WTC11 (cell line): ENCODE data around the gene PUS1. TPM values are rescaled to one million over a fixed set of nuclear protein-coding genes. Genes with fewer than 3 reads are reported as not detected.

ENCODE experiments used
- ATAC-seq: fragments of 200-7000 bp; cut with Tn5 transposase; 2 replicates; pipeline ENCODE4 v1.10.0; 2021; ENCODE audit warnings: mild to moderate bottlenecking, moderate library complexity
- CTCF ChIA-PET: fragments of 300-600 bp; sonication (Branson Sonifier 250); formaldehyde crosslinking; loops from one replicate; lab custom pipeline; 2021; ENCODE audit warnings: antibody characterized with exemption; lab: Charles Lee
- POLR2A ChIA-PET: fragments of 350-600 bp; sonication (Branson Sonifier 250); formaldehyde crosslinking; loops from one replicate; lab custom pipeline; 2021; ENCODE audit warnings: antibody characterized with exemption; lab: Charles Lee
- DNase-seq: peaks from one replicate; pipeline ENCODE4 v3.0.0; 2021; ENCODE audit warnings: low spot score
- H3K27ac Mint-ChIP-seq: 2 replicates; pipeline ENCODE4 v1.8.0; 2021; ENCODE audit warnings: mixed read lengths
- H3K27me3 Mint-ChIP-seq: 2 replicates; pipeline ENCODE4 v1.8.0; 2021; ENCODE audit warnings: low read depth, mild to moderate bottlenecking, moderate library complexity, mixed read lengths
- H3K36me3 Mint-ChIP-seq: 2 replicates; pipeline ENCODE4 v1.8.0; 2021; ENCODE audit warnings: mixed read lengths
- H3K4me1 Mint-ChIP-seq: 2 replicates; pipeline ENCODE4 v1.8.0; 2022; ENCODE audit warnings: mixed read lengths
- H3K4me3 Mint-ChIP-seq: 2 replicates; pipeline ENCODE4 v1.8.0; 2021; ENCODE audit warnings: mild to moderate bottlenecking, moderate library complexity, mixed read lengths
- H3K9me3 Mint-ChIP-seq: 2 replicates; pipeline ENCODE4 v1.8.0; 2021; ENCODE audit warnings: mixed read lengths
- CREB1 ChIP-seq: sonication (generic); formaldehyde crosslinking; IDR thresholded peaks from 2 replicates; pipeline ENCODE4 v1.8.0; 2023; ENCODE audit warnings: mild to moderate bottlenecking, missing genetic modification reagents
- CREM ChIP-seq: sonication (generic); formaldehyde crosslinking; IDR thresholded peaks from 2 replicates; pipeline ENCODE4 v1.8.1; 2022; ENCODE audit warnings: mild to moderate bottlenecking, missing genetic modification reagents, moderate library complexity
- ESRRA ChIP-seq: sonication (generic); formaldehyde crosslinking; IDR thresholded peaks from 2 replicates; pipeline ENCODE4 v1.8.1; 2022; ENCODE audit warnings: mild to moderate bottlenecking, missing genetic modification reagents, borderline replicate concordance
- FOXK1 ChIP-seq: sonication (generic); formaldehyde crosslinking; IDR thresholded peaks from 2 replicates; pipeline ENCODE4 v1.8.0; 2022; ENCODE audit warnings: mild to moderate bottlenecking, moderate library complexity, missing genetic modification reagents
- IRF2 ChIP-seq: sonication (generic); formaldehyde crosslinking; IDR thresholded peaks from 2 replicates; pipeline ENCODE4 v1.8.0; 2022; ENCODE audit warnings: low read depth, missing genetic modification reagents, borderline replicate concordance
- JAZF1 ChIP-seq: fragments of 250-450 bp; sonication (Bioruptor Pico); IDR thresholded peaks from 2 replicates; pipeline ENCODE4 v1.9.0; 2021; ENCODE audit warnings: moderate library complexity, mild to moderate bottlenecking, inconsistent platforms
- NFATC4 ChIP-seq: fragments of 250-450 bp; sonication (Bioruptor Pico); IDR thresholded peaks from 2 replicates; pipeline ENCODE4 v1.9.0; 2021; ENCODE audit warnings: mild to moderate bottlenecking
- NFYB ChIP-seq: sonication (generic); formaldehyde crosslinking; conservative IDR thresholded peaks from 2 replicates; pipeline ENCODE4 v1.8.0; 2022; ENCODE audit warnings: low read depth, missing genetic modification reagents
- PRRX2 ChIP-seq: fragments of 250-450 bp; sonication (Bioruptor Pico); IDR thresholded peaks from 2 replicates; pipeline ENCODE4 v1.8.0; 2021; ENCODE audit warnings: mild to moderate bottlenecking
- SMAD4 ChIP-seq: sonication (generic); formaldehyde crosslinking; IDR thresholded peaks from 2 replicates; pipeline ENCODE4 v1.8.0; 2022; ENCODE audit warnings: mild to moderate bottlenecking, missing genetic modification reagents
- TP53 ChIP-seq: sonication (generic); formaldehyde crosslinking; IDR thresholded peaks from 2 replicates; pipeline ENCODE4 v1.8.1; 2023; ENCODE audit warnings: mild to moderate bottlenecking, missing genetic modification reagents
- USF2 ChIP-seq: sonication (generic); formaldehyde crosslinking; IDR thresholded peaks from 2 replicates; pipeline ENCODE4 v1.8.1; 2023; ENCODE audit warnings: mild to moderate bottlenecking, missing genetic modification reagents, moderate library complexity
- ZBTB43 ChIP-seq: sonication (generic); formaldehyde crosslinking; IDR thresholded peaks from 2 replicates; pipeline ENCODE4 v1.8.1; 2023; ENCODE audit warnings: mild to moderate bottlenecking, missing genetic modification reagents
- ZNF138 ChIP-seq: sonication (generic); formaldehyde crosslinking; conservative IDR thresholded peaks from 2 replicates; pipeline ENCODE4 v1.8.1; 2022; ENCODE audit warnings: mild to moderate bottlenecking, moderate library complexity, missing genetic modification reagents
- ZNF263 ChIP-seq: sonication (generic); formaldehyde crosslinking; IDR thresholded peaks from 2 replicates; pipeline ENCODE4 v1.8.1; 2022; ENCODE audit warnings: low read depth, mild to moderate bottlenecking, moderate library complexity, missing genetic modification reagents
- ZNF317 ChIP-seq: sonication (generic); formaldehyde crosslinking; IDR thresholded peaks from 2 replicates; pipeline ENCODE4 v1.8.1; 2023; ENCODE audit warnings: low read depth, mild to moderate bottlenecking, moderate library complexity, missing genetic modification reagents, borderline replicate concordance
- ZNF671 ChIP-seq: fragments of 250-450 bp; sonication (Bioruptor Pico); IDR thresholded peaks from 2 replicates; pipeline ENCODE4 v1.8.0; 2021; ENCODE audit warnings: mild to moderate bottlenecking
- total RNA-seq: library from RNA; stranded (reverse); gene quantifications from 3 replicates; pipeline ENCODE4 v1.2.3, GENCODE V29; 2021
- TF ChIP-seq, protein P1 (sequence below): sonication (generic); formaldehyde crosslinking; IDR thresholded peaks from 2 replicates; pipeline ENCODE4 v1.8.0; 2022; ENCODE audit warnings: mild to moderate bottlenecking, missing genetic modification reagents
- TF ChIP-seq, protein P2 (sequence below): fragments of 250-450 bp; sonication (Bioruptor Pico); IDR thresholded peaks from 2 replicates; pipeline ENCODE4 v1.9.0; 2021; ENCODE audit warnings: moderate library complexity, mild to moderate bottlenecking, inconsistent platforms, borderline replicate concordance
- TF ChIP-seq, protein P3 (sequence below): sonication (generic); formaldehyde crosslinking; IDR thresholded peaks from 2 replicates; pipeline ENCODE4 v1.8.1; 2022; ENCODE audit warnings: mild to moderate bottlenecking, missing genetic modification reagents, moderate library complexity, borderline replicate concordance

The PUS1 gene
- total RNA-seq, 1 experiment from 2014 or later, result 97.4 TPM

GRCh38 chr12:131986910-131987309 is 57.8 kb downstream of the PUS1 start:
- peaks cover 36% of the 10 kb centered on the region for H3K36me3 Mint-ChIP-seq
- ATAC-seq (no peak), DNase-seq (no peak)
- no peaks in the 10 kb centered on the region for H3K27me3 Mint-ChIP-seq
- ChIA-PET CTCF (no interaction called here), POLR2A (no interaction called here)
- H3K9me3 Mint-ChIP-seq, result no peaks in the 10 kb centered on the region
- H3K4me3 Mint-ChIP-seq, result no peak overlapping the region
- peaks cover 47% of the 10 kb centered on the region for H3K4me1 Mint-ChIP-seq
- TF ChIP-seq CREM (CRISPR knock-in tag) (no peak), USF2 (peak; percentile 62), ZNF671 (no peak)
- TF ChIP-seq, protein P1, sequence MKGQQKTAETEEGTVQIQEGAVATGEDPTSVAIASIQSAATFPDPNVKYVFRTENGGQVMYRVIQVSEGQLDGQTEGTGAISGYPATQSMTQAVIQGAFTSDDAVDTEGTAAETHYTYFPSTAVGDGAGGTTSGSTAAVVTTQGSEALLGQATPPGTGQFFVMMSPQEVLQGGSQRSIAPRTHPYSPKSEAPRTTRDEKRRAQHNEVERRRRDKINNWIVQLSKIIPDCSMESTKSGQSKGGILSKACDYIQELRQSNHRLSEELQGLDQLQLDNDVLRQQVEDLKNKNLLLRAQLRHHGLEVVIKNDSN (CRISPR knock-in tag), result peak; percentile 48; the same call in 1 of the 2 replicates
- H3K27ac Mint-ChIP-seq, result peak overlapping the region; percentile 91

- CTCF ChIA-PET, result interaction anchor here (0.7 to 1.4 kb wide), 2 partner anchors 20 to 203 kb away, joined by 3 read pairs; no protein-coding TSS in a partner anchor
- POLR2A ChIA-PET, result interaction anchor here (0.6 kb wide), 1 partner anchor 21 kb away, joined by 3 read pairs; no protein-coding TSS in a partner anchor
- H3K27ac Mint-ChIP-seq, result peak overlapping the region; percentile 93
Measured at GRCh38 chr12:131987552-131987951, 58.5 kb downstream of the PUS1 start.

DNA sequence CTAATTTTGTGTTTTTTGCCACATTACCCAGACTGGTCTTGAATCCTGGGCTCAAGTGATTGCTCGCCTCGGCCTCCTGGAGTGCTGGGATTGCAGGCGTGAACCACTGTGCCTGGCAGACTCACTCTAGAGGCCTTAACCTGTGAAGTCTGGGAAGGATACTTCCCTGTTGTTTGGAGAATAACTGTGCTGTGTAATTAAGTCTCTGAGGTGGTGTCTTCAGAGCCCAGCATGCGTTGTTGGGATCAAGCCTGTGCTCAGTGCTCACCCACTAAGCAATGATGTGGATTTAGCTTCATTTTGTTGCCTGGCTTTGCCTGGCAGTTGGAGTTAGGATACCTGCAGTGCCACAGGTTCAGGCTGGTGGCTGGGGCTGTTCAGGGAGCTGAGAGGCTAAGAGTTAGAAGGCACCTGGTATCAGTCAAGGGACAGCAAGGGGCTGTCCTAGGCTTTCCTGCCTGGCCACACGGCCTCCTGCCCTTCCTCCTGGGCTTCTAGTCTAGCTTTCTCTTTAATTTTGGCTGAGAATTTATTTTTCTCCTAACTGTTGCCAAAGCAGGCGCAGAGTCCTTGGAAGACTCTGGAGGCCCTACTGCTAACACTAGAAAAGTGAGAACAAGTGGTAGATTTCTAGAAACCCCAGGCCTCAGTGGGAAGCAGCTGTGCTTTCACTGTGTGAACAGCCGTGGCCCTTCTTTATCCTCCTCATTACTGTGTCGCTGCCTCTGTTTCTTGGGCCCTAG is 59.1 kb downstream of the PUS1 start:
- POLR2A ChIA-PET, result no interaction called here
- Mint-ChIP-seq H3K4me3 (no peak overlapping the region), H3K27me3 (no peaks in the 10 kb centered on the region), H3K27ac (peak overlapping the region; percentile 99), H3K4me1 (peaks cover 49% of the 10 kb centered on the region), H3K36me3 (peaks cover 41% of the 10 kb centered on the region), H3K9me3 (no peaks in the 10 kb centered on the region)
- no peak for DNase-seq
- no peak for TF ChIP-seq ZNF138 (CRISPR knock-in tag)
- TF ChIP-seq SMAD4 (CRISPR knock-in tag), result no peak
- TF ChIP-seq PRRX2 (CRISPR knock-in tag), result no peak
- TF ChIP-seq ZBTB43, result no peak
- no peak for TF ChIP-seq ZNF317 (CRISPR knock-in tag)
- no peak for TF ChIP-seq CREB1 (CRISPR knock-in tag)
- TF ChIP-seq, protein P2, sequence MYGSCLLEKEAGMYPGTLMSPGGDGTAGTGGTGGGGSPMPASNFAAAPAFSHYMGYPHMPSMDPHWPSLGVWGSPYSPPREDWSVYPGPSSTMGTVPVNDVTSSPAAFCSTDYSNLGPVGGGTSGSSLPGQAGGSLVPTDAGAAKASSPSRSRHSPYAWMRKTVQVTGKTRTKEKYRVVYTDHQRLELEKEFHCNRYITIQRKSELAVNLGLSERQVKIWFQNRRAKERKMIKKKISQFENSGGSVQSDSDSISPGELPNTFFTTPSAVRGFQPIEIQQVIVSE, result no peak
- TF ChIP-seq FOXK1, result no peak
- TF ChIP-seq CREM (CRISPR knock-in tag), result no peak
- TF ChIP-seq ESRRA (CRISPR knock-in tag), result no peak
- no peak for TF ChIP-seq TP53 (CRISPR knock-in tag)
- CTCF ChIA-PET, result interaction anchor here (0.7 to 1.4 kb wide), 3 partner anchors 13 to 203 kb away, joined by 3 read pairs; no protein-coding TSS in a partner anchor
- no peak for ATAC-seq

More at GRCh38 chr12:131987552-131987951, 58.5 kb downstream of the PUS1 start:
- ATAC-seq (no peak), DNase-seq (no peak)
- Mint-ChIP-seq H3K4me3 (no peak overlapping the region), H3K9me3 (no peaks in the 10 kb centered on the region), H3K36me3 (peaks cover 38% of the 10 kb centered on the region), H3K27me3 (no peaks in the 10 kb centered on the region), H3K4me1 (peaks cover 49% of the 10 kb centered on the region)
- TF ChIP-seq, protein P3, sequence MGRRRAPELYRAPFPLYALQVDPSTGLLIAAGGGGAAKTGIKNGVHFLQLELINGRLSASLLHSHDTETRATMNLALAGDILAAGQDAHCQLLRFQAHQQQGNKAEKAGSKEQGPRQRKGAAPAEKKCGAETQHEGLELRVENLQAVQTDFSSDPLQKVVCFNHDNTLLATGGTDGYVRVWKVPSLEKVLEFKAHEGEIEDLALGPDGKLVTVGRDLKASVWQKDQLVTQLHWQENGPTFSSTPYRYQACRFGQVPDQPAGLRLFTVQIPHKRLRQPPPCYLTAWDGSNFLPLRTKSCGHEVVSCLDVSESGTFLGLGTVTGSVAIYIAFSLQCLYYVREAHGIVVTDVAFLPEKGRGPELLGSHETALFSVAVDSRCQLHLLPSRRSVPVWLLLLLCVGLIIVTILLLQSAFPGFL, result no peak
- TF ChIP-seq JAZF1 (CRISPR knock-in tag) (no peak), NFATC4 (CRISPR knock-in tag) (no peak), ZNF317 (CRISPR knock-in tag) (no peak), NFYB (CRISPR knock-in tag) (no peak), ZNF263 (CRISPR knock-in tag) (no peak), IRF2 (no peak)
